Kidney epithelial cell (primary cell): Measurements from ENCODE around the gene ERC2. TPM values are rescaled to one million over a fixed set of nuclear protein-coding genes. Genes with fewer than 3 reads are reported as not detected.

Experiments used
- DNase-seq: peaks from one replicate; pipeline ENCODE4 v3.0.0-alpha.2; 2010; ENCODE audit warnings: low read depth
- H3K27me3 ChIP-seq: 2 replicates; pipeline ENCODE4 v1.6.0; 2011; ENCODE audit warnings: low read length; ENCODE audit not compliant: control insufficient read depth, insufficient read depth
- H3K36me3 ChIP-seq: 2 replicates; pipeline ENCODE4 v1.5.1; 2011; ENCODE audit warnings: low read length; ENCODE audit not compliant: control insufficient read depth, insufficient read depth
- H3K4me3 ChIP-seq: 2 replicates; pipeline ENCODE4 v1.5.1; 2011; ENCODE audit warnings: low read depth, mild to moderate bottlenecking, control low read depth, low read length
- total RNA-seq: library from RNA; depleted of rRNA; stranded (reverse); fragments of >200 nt; gene quantifications from 2 replicates; pipeline ENCODE4 v1.2.3, GENCODE V29; 2015
- TF ChIP-seq, protein P1 (sequence below): IDR thresholded peaks from 2 replicates; pipeline ENCODE4 v1.5.1; 2011; ENCODE audit warnings: mild to moderate bottlenecking, moderate library complexity, low read length, control low read depth, inconsistent platforms; ENCODE audit not compliant: insufficient read depth, poor library complexity, severe bottlenecking

Gene ERC2
- total RNA-seq, 1 donor from 2014 or later, result 17.0 TPM

GRCh38 chr3:55584030-55584429 lies 884.2 kb downstream of the ERC2 start:
- H3K27me3 ChIP-seq, result no peaks in the 10 kb centered on the region
- no peak overlapping the region for H3K4me3 ChIP-seq
- H3K36me3 ChIP-seq, result no peaks in the 10 kb centered on the region
- DNase-seq, result no peak
- TF ChIP-seq, protein P1, sequence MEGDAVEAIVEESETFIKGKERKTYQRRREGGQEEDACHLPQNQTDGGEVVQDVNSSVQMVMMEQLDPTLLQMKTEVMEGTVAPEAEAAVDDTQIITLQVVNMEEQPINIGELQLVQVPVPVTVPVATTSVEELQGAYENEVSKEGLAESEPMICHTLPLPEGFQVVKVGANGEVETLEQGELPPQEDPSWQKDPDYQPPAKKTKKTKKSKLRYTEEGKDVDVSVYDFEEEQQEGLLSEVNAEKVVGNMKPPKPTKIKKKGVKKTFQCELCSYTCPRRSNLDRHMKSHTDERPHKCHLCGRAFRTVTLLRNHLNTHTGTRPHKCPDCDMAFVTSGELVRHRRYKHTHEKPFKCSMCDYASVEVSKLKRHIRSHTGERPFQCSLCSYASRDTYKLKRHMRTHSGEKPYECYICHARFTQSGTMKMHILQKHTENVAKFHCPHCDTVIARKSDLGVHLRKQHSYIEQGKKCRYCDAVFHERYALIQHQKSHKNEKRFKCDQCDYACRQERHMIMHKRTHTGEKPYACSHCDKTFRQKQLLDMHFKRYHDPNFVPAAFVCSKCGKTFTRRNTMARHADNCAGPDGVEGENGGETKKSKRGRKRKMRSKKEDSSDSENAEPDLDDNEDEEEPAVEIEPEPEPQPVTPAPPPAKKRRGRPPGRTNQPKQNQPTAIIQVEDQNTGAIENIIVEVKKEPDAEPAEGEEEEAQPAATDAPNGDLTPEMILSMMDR, result no peak

- TF ChIP-seq, protein P1, result no peak
- Histone ChIP-seq H3K4me3 (no peak overlapping the region), H3K27me3 (no peaks in the 10 kb centered on the region), H3K36me3 (no peaks in the 10 kb centered on the region)
- DNase-seq, result no peak
These were observed 884.8 kb downstream of the ERC2 start for GRCh38 chr3:55583475-55583874.

- no peaks in the 10 kb centered on the region for H3K27me3 ChIP-seq
- H3K36me3 ChIP-seq, result no peaks in the 10 kb centered on the region
- H3K4me3 ChIP-seq, result no peak overlapping the region
- no peak for DNase-seq
- TF ChIP-seq, protein P1, result no peak
These were observed 888.8 kb downstream of the ERC2 start for GRCh38 chr3:55579496-55579895.

DNA sequence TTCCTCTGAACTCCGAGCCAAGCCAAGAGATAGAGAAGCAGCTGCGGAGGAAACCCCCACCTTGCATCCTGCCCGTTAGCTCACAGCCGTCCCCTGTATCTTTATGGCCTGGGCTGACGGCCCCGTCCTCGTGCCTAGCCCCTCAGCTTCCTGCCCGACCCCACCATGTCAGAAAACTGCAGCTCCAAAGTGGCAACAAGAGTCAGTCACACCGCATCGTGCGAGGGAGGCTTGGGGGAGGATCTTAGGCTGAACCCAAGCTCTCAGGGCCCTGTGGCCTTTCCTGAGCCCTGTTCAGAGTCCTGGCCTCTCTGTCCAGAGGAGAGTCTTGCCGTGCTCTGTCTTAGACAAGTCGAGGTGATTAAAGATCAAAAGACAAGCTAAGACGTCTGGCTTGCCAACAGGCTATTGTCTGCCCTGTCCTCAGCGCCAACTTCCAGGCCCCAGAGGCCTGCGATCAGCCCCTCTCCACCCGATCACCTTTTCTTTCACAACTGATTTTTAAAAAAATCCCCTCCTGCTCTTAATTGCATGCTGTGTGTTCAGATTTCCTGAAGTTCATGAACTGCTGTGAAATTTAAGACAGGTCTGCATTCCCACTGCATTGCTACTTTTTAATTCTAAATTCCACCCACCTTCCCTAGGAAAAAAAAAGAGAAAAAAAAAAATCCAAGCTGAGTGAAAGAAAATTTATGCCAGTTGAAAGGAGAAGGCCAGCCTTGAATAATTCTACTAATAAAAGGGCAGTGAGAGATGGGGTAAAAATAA lies 891.5 kb downstream of the ERC2 start:
- DNase-seq, result no peak
- H3K4me3 ChIP-seq, result no peak overlapping the region
- H3K36me3 ChIP-seq, result no peaks in the 10 kb centered on the region
- H3K27me3 ChIP-seq, result no peaks in the 10 kb centered on the region
- TF ChIP-seq, protein P1, result no peak

- H3K4me3 ChIP-seq, result no peak overlapping the region
- TF ChIP-seq, protein P1, result no peak
- DNase-seq, result no peak
- no peaks in the 10 kb centered on the region for H3K27me3 ChIP-seq
- H3K36me3 ChIP-seq, result no peaks in the 10 kb centered on the region
These were observed 893.6 kb downstream of the ERC2 start for GRCh38 chr3:55574671-55575070.

- Histone ChIP-seq H3K27me3 (no peaks in the 10 kb centered on the region), H3K4me3 (no peak overlapping the region), H3K36me3 (no peaks in the 10 kb centered on the region)
- DNase-seq, result no peak
- TF ChIP-seq, protein P1, result no peak
These were observed 895.5 kb downstream of the ERC2 start for GRCh38 chr3:55572816-55573215.
